B cell (primary cell): ENCODE data around the gene EXOC3L1. TPM values are rescaled to one million over a fixed set of nuclear protein-coding genes. Genes with fewer than 3 reads are reported as not detected.

Experiments used
- ATAC-seq: fragments of 200-7000 bp; cut with Tn5 transposase; one replicate; pipeline ENCODE4 v1.10.0; 2021; ENCODE audit warnings: low read depth, mild to moderate bottlenecking, moderate number of reproducible peaks, moderate library complexity
- CTCF ChIA-PET: fragments of 350-600 bp; sonication (Branson Sonifier 250); formaldehyde crosslinking; loops from one replicate; lab custom pipeline; 2021; ENCODE audit warnings: antibody characterized with exemption, inconsistent platforms; lab: Charles Lee
- POLR2A ChIA-PET: fragments of 350-600 bp; sonication (Branson Sonifier 250); formaldehyde crosslinking; loops from one replicate; lab custom pipeline; 2021; ENCODE audit warnings: antibody characterized with exemption; lab: Charles Lee
- DNase-seq: peaks from one replicate; pipeline ENCODE4 v3.0.0; 2013
- H2AFZ ChIP-seq: 2 replicates; pipeline ENCODE4 v1.6.1; 2012; ENCODE audit warnings: mild to moderate bottlenecking, low read depth, low read length; ENCODE audit not compliant: insufficient read depth, poor library complexity, severe bottlenecking
- H3K27ac ChIP-seq, 2 donors: 1 replicate in 1 of 2; 2 replicates in 1 of 2; pipeline ENCODE4 v1.5.1; 2012 to 2013; ENCODE audit warnings: low read length in 2 of 2, mild to moderate bottlenecking in 2 of 2, moderate library complexity in 1 of 2
- H3K27me3 ChIP-seq, 4 experiments: fragments of 200-600 bp in 1 of 4; sonication (generic) in 1 of 4; replicated peaks in 1 of 4; 1 replicate in 2 of 4; 2 replicates in 2 of 4; pipeline versions ENCODE4 v1.6.1 to v1.7.0; 2013 to 2016; ENCODE audit warnings: low read length in 3 of 4, mild to moderate bottlenecking in 2 of 4, mixed read lengths in 1 of 4, moderate library complexity in 1 of 4; ENCODE audit not compliant: insufficient read depth in 4 of 4, control insufficient read depth in 3 of 4; ENCODE audit errors: control extremely low read depth in 1 of 4
- H3K36me3 ChIP-seq, 2 experiments: replicated peaks in 1 of 2; 1 replicate in 1 of 2; 2 replicates in 1 of 2; pipeline versions ENCODE4 v1.6.1 to v1.7.1; 2013; ENCODE audit warnings: low read length in 1 of 2; ENCODE audit not compliant: insufficient read depth in 2 of 2, control insufficient read depth in 1 of 2; ENCODE audit errors: control extremely low read depth in 1 of 2, extremely low read depth in 1 of 2
- H3K4me1 ChIP-seq, 2 donors: fragments of 200-600 bp in 1 of 2; sonication (generic) in 1 of 2; 1 replicate in 1 of 2; 2 replicates in 1 of 2; pipeline versions ENCODE4 v1.5.1 to v1.6.1; 2013 to 2017; ENCODE audit warnings: low read length in 2 of 2; ENCODE audit not compliant: control insufficient read depth in 2 of 2, insufficient read depth in 2 of 2
- H3K4me2 ChIP-seq: replicated peaks from 2 replicates; pipeline ENCODE3; 2012; ENCODE audit warnings: mild to moderate bottlenecking, low read depth, low read length; ENCODE audit not compliant: poor library complexity, severe bottlenecking
- H3K4me3 ChIP-seq, 5 experiments: fragments of 200-600 bp in 1 of 5; sonication (generic) in 1 of 5; 1 replicate in 3 of 5; 2 replicates in 2 of 5; pipeline versions ENCODE4 v1.5.1 to v1.7.0; 2011 to 2016; ENCODE audit warnings: low read length in 4 of 5, mild to moderate bottlenecking in 4 of 5, low read depth in 2 of 5, control low read depth in 1 of 5, moderate library complexity in 1 of 5; ENCODE audit not compliant: insufficient read depth in 1 of 5; ENCODE audit errors: control extremely low read depth in 1 of 5, extremely low read depth in 1 of 5
- H3K79me2 ChIP-seq: fragments of 200-600 bp; sonication (generic); one replicate; pipeline ENCODE4 v1.6.0; 2016; ENCODE audit warnings: low read length; ENCODE audit not compliant: control insufficient read depth, insufficient read depth
- H3K9ac ChIP-seq: fragments of 200-600 bp; sonication (generic); 2 replicates; pipeline ENCODE4 v1.6.1; 2017; ENCODE audit warnings: mild to moderate bottlenecking, low read length, moderate library complexity
- H3K9me3 ChIP-seq, 3 donors: one replicate each; pipeline versions ENCODE4 v1.6.1 to v1.7.1; 2013; ENCODE audit warnings: low read length in 2 of 3; ENCODE audit not compliant: control insufficient read depth in 2 of 3, insufficient read depth in 1 of 3; ENCODE audit errors: control extremely low read depth in 1 of 3
- H4K20me1 ChIP-seq: 2 replicates; pipeline ENCODE4 v1.6.0; 2012; ENCODE audit warnings: mild to moderate bottlenecking, low read length; ENCODE audit not compliant: insufficient read depth, control insufficient read depth, poor library complexity, severe bottlenecking
- H3K27ac Mint-ChIP-seq: one replicate; pipeline ENCODE4 v1.8.0; 2021; ENCODE audit warnings: mixed read lengths
- H3K27me3 Mint-ChIP-seq: one replicate; pipeline ENCODE4 v1.8.0; 2021; ENCODE audit warnings: mixed read lengths
- H3K4me1 Mint-ChIP-seq: one replicate; pipeline ENCODE4 v1.8.0; 2021; ENCODE audit warnings: mixed read lengths
- H3K4me3 Mint-ChIP-seq: one replicate; pipeline ENCODE4 v1.8.0; 2021; ENCODE audit warnings: mixed read lengths
- H3K9me3 Mint-ChIP-seq: one replicate; pipeline ENCODE4 v1.8.0; 2022; ENCODE audit warnings: mixed read lengths; ENCODE audit not compliant: insufficient read depth
- EZH2 ChIP-seq: IDR thresholded peaks from 2 replicates; pipeline ENCODE4 v1.6.1; 2012; ENCODE audit warnings: borderline replicate concordance, low read depth, mild to moderate bottlenecking, moderate library complexity, low read length; ENCODE audit not compliant: insufficient read depth, poor library complexity, severe bottlenecking
- WGBS: methylation state at CpG from one replicate; pipeline ENCODE4 v1.1.5; 2013; ENCODE audit warnings: missing lambda C conversion rate; ENCODE audit not compliant: insufficient coverage; 5-methylcytosine and 5-hydroxymethylcytosine counted together
- intact Hi-C: fragments of 100-400 bp; cut with micrococcal nuclease; formaldehyde crosslinking; loops from one replicate; pipeline ENCODE4 v1.10.0; 2022
- polyA plus RNA-seq: library from polyadenylated mRNA; depleted of rRNA; stranded (reverse); fragments of >200 nt; gene quantifications from 2 replicates; pipeline ENCODE4 v1.2.3, GENCODE V29; 2012
- total RNA-seq, 2 donors: library from RNA; stranded (reverse); fragments of 120-200 nt in 1 of 2; gene quantifications; 1 replicate in 1 of 2; 2 replicates in 1 of 2; pipeline versions ENCODE4 v1.2.3 to v1.2.4, GENCODE V29; 2013 to 2022
- TF ChIP-seq, protein P1 (sequence below): fragments of 200-600 bp; IDR thresholded peaks from one replicate; pipeline ENCODE4 v1.8.0; 2022; ENCODE audit warnings: antibody characterized with exemption, mild to moderate bottlenecking

The EXOC3L1 gene
- total and polyA plus RNA-seq, 2 donors (not counting 1 experiment from before 2014, with no cell fraction given), result not detected

DNA sequence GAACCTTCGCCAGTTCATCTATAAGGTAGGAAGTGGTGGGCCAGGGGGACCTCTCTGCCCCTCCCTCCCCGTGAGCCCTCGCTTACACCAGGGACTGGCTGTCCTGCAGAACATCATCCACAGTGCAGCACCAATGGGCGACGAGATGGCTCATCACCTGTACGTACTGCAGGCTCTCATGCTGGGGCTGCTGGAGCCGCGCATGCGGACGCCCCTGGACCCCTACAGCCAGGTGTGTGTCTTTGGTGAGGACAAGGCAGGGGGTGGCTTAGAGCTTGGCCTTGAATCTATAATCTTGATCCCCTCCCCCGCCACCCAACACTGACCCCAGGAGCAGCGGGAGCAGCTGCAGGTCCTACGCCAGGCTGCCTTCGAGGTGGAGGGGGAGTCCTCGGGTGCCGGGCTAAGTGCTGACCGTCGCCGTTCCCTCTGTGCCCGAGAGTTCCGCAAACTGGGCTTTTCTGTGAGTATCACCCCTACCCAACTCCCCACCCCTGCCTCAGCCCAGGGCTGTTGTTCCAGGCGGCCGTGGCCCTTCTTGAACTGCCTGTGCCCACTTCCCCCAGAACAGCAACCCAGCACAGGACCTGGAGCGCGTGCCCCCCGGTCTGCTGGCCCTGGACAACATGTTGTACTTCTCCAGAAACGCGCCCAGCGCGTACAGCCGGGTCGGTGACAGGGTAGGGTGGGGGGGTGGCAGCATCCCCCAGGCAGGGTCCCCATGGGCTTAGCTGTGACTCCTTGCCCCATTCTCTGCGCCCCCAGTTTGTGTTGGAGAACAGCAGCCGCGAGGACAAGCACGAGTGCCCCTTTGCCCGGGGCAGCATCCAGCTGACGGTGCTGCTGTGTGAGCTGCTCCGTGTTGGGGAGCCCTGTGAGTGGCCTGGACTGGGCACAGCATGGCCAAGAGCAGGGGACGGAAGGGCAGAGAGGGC is 11.7 kb upstream of the EXOC3L1 start:
- H3K4me1 Mint-ChIP-seq, result peaks cover 7% of the 10 kb centered on the region
- Histone ChIP-seq H3K27ac (no peak overlapping the region), H3K4me2 (no peak overlapping the region), H4K20me1 (peaks cover 19% of the 10 kb centered on the region), H3K4me1 (no peaks in the 10 kb centered on the region), H3K27me3 (no peaks in the 10 kb centered on the region), H2AFZ (no peak overlapping the region), H3K79me2 (peaks cover 1% of the 10 kb centered on the region), H3K36me3 (peaks cover 0 to 45% of the 10 kb centered on the region in 2 experiments), H3K9ac (no peak overlapping the region), H3K9me3 (no peaks in the 10 kb centered on the region), H3K4me3 (no peak overlapping the region)
- POLR2A ChIA-PET, result interaction anchor here (0.7 kb wide), 1 partner anchor 204 kb away, joined by 7 read pairs; no protein-coding TSS in a partner anchor
- CTCF ChIA-PET, result no interaction called here
- no peak overlapping the region for H3K27ac Mint-ChIP-seq
- H3K9me3 Mint-ChIP-seq, result no peaks in the 10 kb centered on the region
- no peaks in the 10 kb centered on the region for H3K27me3 Mint-ChIP-seq
- intact Hi-C loops, result no loop called here
- no peak for TF ChIP-seq EZH2
- TF ChIP-seq, protein P1, sequence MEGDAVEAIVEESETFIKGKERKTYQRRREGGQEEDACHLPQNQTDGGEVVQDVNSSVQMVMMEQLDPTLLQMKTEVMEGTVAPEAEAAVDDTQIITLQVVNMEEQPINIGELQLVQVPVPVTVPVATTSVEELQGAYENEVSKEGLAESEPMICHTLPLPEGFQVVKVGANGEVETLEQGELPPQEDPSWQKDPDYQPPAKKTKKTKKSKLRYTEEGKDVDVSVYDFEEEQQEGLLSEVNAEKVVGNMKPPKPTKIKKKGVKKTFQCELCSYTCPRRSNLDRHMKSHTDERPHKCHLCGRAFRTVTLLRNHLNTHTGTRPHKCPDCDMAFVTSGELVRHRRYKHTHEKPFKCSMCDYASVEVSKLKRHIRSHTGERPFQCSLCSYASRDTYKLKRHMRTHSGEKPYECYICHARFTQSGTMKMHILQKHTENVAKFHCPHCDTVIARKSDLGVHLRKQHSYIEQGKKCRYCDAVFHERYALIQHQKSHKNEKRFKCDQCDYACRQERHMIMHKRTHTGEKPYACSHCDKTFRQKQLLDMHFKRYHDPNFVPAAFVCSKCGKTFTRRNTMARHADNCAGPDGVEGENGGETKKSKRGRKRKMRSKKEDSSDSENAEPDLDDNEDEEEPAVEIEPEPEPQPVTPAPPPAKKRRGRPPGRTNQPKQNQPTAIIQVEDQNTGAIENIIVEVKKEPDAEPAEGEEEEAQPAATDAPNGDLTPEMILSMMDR, result no peak
- 98% methylated on average over 32 of the region's 40 CpGs for WGBS
- ATAC-seq, result no peak
- no peak overlapping the region for H3K4me3 Mint-ChIP-seq
- no peak for DNase-seq

DNA sequence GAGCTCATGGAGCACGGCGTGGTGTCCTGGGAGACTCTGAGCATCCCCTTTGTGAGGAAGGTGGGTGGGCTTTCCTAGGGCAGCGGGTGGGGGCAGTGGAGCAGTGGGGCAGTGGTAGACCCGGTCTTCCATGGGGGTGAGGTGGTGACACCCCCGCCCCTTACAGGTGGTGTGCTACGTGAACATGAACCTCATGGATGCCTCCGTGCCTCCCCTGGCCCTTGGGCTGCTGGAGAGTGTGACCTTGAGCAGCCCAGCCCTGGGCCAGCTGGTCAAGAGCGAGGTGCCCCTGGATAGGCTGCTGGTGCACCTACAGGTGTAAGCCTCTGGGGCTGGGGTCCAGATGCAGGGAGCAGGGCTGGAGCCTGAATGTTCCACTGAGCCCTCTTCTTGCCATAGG is 10.6 kb upstream of the EXOC3L1 start:
- Histone ChIP-seq H3K27me3 (no peaks in the 10 kb centered on the region), H3K4me1 (no peaks in the 10 kb centered on the region), H4K20me1 (peaks cover 27% of the 10 kb centered on the region), H3K79me2 (peaks cover 7% of the 10 kb centered on the region), H3K9ac (no peak overlapping the region), H3K27ac (no peak overlapping the region), H3K9me3 (no peaks in the 10 kb centered on the region), H3K36me3 (peaks cover 0 to 56% of the 10 kb centered on the region in 2 experiments), H2AFZ (no peak overlapping the region), H3K4me3 (no peak overlapping the region), H3K4me2 (no peak overlapping the region)
- DNase-seq, result no peak
- no peak for TF ChIP-seq EZH2
- TF ChIP-seq, protein P1, result no peak
- ChIA-PET CTCF (no interaction called here), POLR2A (no interaction called here)
- Mint-ChIP-seq H3K4me1 (peaks cover 15% of the 10 kb centered on the region), H3K4me3 (no peak overlapping the region), H3K27me3 (no peaks in the 10 kb centered on the region), H3K9me3 (no peaks in the 10 kb centered on the region), H3K27ac (no peak overlapping the region)
- intact Hi-C loops, result no loop called here
- WGBS, result 100% methylated on average over 8 of the region's 8 CpGs
- ATAC-seq, result no peak
